Measurements from ENCODE around the gene TNFSF13.

TNFSF13 gene

DNA sequence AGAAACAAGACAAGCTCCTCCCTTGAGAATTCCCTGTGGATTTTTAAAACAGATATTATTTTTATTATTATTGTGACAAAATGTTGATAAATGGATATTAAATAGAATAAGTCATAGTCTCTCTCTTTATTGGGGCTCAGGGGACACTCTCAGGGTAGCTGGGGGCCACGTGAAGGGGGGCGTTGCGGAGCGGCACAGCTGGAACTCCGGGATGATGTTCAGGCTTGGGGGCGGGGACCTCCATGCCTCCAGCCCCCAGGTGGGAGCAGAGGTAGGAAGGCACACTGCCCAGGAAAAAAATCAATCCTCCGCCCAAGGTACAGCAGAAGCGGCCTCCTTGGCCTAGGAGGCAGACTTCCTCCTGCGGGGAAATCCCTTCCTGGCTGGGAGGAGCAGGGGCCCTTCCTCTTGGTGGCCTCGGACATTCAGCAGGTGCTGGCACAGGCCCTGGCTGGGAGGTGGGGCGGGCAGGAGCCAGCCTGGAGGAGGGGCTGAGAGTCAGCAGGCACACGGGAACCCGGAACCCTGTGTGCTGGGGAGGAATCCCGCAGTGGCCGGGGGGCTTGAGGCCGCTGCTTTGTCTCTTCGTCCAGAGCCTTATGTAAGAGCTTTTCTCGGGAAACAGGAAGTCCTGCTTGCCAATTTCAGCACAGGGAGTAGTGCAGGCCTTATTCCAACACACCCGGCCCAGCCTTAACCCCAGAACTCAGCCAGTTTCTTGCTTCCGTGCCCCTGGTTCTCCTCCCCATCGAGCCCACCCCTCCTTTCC, 591 bp upstream of the TNFSF13 start:
- peak overlapping the region; percentile 43 for H3K4me3 ChIP-seq (ENCODE audit: low read depth, low read length)
- DNase-seq (ENCODE audit: low read depth) = peak; percentile 75
- TF ChIP-seq CTCF (conservative IDR thresholded peaks at IDR 0.05; ENCODE audit: low read depth, low read length) = no peak

DNA sequence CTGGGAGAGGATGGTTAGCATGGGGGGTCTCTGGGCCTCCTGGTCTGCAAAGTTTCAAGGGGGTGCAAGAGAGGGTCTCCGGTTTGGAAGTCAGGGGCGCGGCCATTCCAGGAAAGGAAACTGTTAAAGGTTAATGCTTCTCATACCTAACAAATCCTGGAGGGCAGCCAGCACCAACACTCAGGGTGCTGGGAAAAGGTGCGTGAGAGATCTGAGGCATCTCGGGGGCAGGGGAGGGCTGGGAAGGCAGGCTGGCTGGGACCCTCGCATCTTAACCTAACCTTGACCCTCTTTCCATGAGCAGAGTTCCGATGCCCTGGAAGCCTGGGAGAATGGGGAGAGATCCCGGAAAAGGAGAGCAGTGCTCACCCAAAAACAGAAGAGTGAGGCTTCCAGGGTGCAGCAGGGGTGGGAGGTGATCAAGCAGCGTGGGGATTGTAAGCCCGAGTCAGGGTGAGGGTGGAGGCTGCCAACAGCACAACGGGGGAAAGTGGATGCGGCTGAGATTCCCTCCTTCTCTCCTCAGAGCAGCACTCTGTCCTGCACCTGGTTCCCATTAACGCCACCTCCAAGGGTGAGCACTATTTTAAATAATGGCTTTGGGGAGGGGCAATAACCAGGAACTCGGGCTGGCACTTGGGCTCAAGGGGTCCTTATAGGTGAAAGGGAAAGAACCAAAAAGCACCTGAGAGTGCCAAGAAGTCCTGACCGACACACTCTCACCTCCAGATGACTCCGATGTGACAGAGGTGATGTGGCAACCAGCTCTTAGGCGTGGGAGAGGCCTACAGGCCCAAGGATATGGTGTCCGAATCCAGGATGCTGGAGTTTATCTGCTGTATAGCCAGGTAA, 996 bp downstream of the TNFSF13 start:
- DNase-seq (ENCODE audit: low read depth) = no peak
- no peak overlapping the region for H3K4me3 ChIP-seq (ENCODE audit: low read depth, low read length)
- TF ChIP-seq CTCF (conservative IDR thresholded peaks at IDR 0.05; ENCODE audit: low read depth, low read length) = no peak

DNA sequence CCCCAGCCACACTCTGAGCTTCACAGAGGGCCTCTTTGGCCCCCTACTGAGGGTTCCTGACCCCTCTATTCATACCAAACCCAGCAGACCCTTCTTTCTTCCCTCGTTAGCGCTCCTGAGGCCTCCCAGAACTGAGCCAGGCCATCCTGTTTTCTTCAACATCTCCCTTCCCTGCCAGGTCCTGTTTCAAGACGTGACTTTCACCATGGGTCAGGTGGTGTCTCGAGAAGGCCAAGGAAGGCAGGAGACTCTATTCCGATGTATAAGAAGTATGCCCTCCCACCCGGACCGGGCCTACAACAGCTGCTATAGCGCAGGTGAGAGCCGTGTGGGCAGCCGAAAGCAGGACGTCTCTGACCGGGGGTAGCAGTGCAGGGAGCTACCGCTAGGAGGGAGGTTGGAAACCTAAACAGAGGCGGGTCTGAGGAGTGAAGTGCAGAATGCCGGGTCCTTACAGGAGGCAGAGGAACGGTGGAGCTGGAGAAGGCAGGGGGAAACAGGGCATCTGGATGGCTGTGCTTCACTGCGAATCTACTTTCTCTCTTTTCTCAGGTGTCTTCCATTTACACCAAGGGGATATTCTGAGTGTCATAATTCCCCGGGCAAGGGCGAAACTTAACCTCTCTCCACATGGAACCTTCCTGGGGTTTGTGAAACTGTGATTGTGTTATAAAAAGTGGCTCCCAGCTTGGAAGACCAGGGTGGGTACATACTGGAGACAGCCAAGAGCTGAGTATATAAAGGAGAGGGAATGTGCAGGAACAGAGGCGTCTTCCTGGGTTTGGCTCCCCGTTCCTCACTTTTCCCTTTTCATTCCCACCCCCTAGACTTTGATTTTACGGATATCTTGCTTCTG, 1.9 kb downstream of the TNFSF13 start:
- peak; percentile 84 for TF ChIP-seq CTCF (conservative IDR thresholded peaks at IDR 0.05; ENCODE audit: low read depth, low read length)
- DNase-seq (ENCODE audit: low read depth) = peak; percentile 81
- peak overlapping the region; percentile 84 for H3K4me3 ChIP-seq (ENCODE audit: low read depth, low read length)

GRCh38 chr17:7561028-7561575, 2.6 kb downstream of the TNFSF13 start:
- DNase-seq (ENCODE audit: low read depth) = peak; percentile 89
- peak; percentile 89 for TF ChIP-seq CTCF (conservative IDR thresholded peaks at IDR 0.05; ENCODE audit: low read depth, low read length)
- H3K4me3 ChIP-seq (ENCODE audit: low read depth, low read length) = peak overlapping the region; percentile 84

DNA sequence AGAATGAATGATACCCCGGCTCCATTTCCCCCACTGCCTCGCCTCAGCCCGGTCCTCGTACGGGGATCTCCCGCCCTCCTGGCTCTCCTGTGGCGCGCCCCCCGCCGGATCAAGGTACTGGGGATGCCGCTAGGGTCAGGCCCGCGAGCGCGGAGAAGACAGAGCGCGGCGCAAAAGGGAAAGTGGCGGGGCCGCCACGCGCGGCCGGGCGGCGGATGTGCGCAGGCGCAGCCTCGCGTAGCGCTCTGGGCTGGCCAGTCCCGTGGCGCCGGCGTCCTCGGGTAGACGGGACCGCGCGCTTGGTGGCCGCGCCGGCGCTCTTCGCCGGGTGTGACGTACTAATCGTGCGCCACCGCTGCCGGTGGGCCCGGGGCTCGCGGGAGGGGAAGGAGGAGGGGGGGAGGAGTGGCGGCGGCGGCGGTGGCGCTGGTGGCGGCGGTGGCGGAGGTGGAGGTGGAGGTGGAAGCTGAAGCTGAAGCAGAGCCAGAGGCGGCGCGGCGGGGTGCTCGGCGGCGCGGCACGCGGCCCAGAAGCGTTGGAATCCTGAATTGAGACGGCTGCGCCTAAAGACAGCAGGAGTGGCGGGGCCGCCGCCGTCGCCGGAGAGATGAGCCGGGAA, 3.1 kb downstream of the TNFSF13 start, which contains the start of gene SENP3:
SENP3 (plus strand) TSS at position 331 of the 619 bp plus-strand sequence. CDS start 1,158 bp downstream, outside the sequence.
- TF ChIP-seq CTCF (conservative IDR thresholded peaks at IDR 0.05; ENCODE audit: low read depth, low read length) = no peak
- H3K4me3 ChIP-seq (ENCODE audit: low read depth, low read length) = peak within 1 kb of the TSS; percentile 84

GRCh38 chr17:7562208-7562605, 3.7 kb downstream of the TNFSF13 start:
- TF ChIP-seq CTCF (conservative IDR thresholded peaks at IDR 0.05; ENCODE audit: low read depth, low read length) = no peak
- H3K4me3 ChIP-seq (ENCODE audit: low read depth, low read length) = peak overlapping the region; percentile 84
- peak; percentile 14 for DNase-seq (ENCODE audit: low read depth)

More for the DNA sequence above, 3.1 kb downstream of the TNFSF13 start, which contains the start of gene SENP3:
- DNase-seq (ENCODE audit: low read depth) = peak; percentile 91
